ENCODE data around the gene DENND1A.

DNA sequence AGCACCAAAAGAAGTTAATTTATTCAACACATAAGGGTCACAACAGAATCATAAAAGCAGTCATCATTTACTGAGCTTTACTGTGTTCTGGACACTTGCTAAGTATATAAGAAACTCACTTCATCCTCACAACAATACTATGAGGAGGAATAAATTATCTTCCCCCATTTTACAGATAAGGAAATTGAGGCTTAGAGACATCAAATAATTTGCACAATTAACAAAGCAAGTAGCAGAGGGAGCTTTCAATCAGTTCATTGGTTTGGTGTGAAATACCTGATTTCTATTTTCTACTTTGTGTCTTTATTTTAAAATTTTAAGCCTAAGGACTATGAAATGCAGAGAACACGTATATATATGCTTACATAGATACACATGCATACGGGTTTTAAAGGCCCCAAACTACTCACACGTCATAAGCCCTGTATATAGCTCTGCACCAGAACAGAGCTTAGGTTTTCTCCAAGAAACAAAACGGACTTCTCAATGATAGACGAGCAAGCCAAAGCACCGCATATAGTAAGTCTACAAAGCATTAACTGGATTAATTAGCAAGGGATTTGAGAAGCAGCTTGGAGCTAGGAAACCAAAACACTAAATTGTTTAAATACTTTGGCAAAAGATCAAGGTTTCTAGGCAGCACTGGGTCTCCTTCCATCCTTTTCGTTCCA, 95.6 kb downstream of the DENND1A start:
- TF ChIP-seq, protein P1, sequence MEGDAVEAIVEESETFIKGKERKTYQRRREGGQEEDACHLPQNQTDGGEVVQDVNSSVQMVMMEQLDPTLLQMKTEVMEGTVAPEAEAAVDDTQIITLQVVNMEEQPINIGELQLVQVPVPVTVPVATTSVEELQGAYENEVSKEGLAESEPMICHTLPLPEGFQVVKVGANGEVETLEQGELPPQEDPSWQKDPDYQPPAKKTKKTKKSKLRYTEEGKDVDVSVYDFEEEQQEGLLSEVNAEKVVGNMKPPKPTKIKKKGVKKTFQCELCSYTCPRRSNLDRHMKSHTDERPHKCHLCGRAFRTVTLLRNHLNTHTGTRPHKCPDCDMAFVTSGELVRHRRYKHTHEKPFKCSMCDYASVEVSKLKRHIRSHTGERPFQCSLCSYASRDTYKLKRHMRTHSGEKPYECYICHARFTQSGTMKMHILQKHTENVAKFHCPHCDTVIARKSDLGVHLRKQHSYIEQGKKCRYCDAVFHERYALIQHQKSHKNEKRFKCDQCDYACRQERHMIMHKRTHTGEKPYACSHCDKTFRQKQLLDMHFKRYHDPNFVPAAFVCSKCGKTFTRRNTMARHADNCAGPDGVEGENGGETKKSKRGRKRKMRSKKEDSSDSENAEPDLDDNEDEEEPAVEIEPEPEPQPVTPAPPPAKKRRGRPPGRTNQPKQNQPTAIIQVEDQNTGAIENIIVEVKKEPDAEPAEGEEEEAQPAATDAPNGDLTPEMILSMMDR (IDR thresholded peaks at IDR 0.05), result no peak
- TF ChIP-seq POLR2AphosphoS5 (IDR thresholded peaks at IDR 0.05), result no peak
